ENCODE measurements around the gene CBFA2T3.
A peak's percentile ranks its signal among the peaks of the same experiment; 100 is the strongest.
"Not testable (repeated sequence)": the region's sequence is repeated elsewhere in the genome, so short reads cannot be mapped to it uniquely, and the experiment has no call there.

Gene CBFA2T3

GRCh38 chr16:88977018-88977811 is at the start of gene CBFA2T3:
CBFA2T3 (minus strand) TSS chr16:88977207; CDS start chr16:88976807, 400 bp downstream.
- no peak for DNase-seq

GRCh38 chr16:89026121-89026612 is 49.2 kb upstream of the CBFA2T3 start:
- peak; percentile 25 for DNase-seq

- no peak for DNase-seq
Measured at GRCh38 chr16:89025636-89026035, 48.6 kb upstream of the CBFA2T3 start.

GRCh38 chr16:89024546-89025060 is 47.6 kb upstream of the CBFA2T3 start:
- DNase-seq, result no peak

GRCh38 chr16:89023621-89024511 is 46.9 kb upstream of the CBFA2T3 start:
- DNase-seq, result no peak

GRCh38 chr16:89023151-89023551 is 46.1 kb upstream of the CBFA2T3 start:
- no peak for DNase-seq

GRCh38 chr16:89022051-89022836 is 45.2 kb upstream of the CBFA2T3 start:
- no peak for DNase-seq

GRCh38 chr16:89020925-89021595 is 44.1 kb upstream of the CBFA2T3 start:
- DNase-seq, result no peak

GRCh38 chr16:89020068-89020924 is 43.3 kb upstream of the CBFA2T3 start:
- DNase-seq, result no peak

- no peak for DNase-seq
Measured at GRCh38 chr16:89019511-89019910, 42.5 kb upstream of the CBFA2T3 start.

- DNase-seq, result no peak
Measured at GRCh38 chr16:89018282-89019158, 41.5 kb upstream of the CBFA2T3 start.

- no peak for DNase-seq
Measured at GRCh38 chr16:89017543-89018281, 40.7 kb upstream of the CBFA2T3 start.

- DNase-seq, result not testable (repeated sequence)
Measured at GRCh38 chr16:89016561-89016960, 39.6 kb upstream of the CBFA2T3 start.

GRCh38 chr16:89015271-89015859 is 38.4 kb upstream of the CBFA2T3 start:
- no peak for DNase-seq

- no peak for DNase-seq
Measured at GRCh38 chr16:89014403-89015230, 37.6 kb upstream of the CBFA2T3 start.

- DNase-seq, result no peak
Measured at GRCh38 chr16:89013692-89014402, 36.8 kb upstream of the CBFA2T3 start.

- no peak for DNase-seq
Measured at GRCh38 chr16:89013111-89013510, 36.1 kb upstream of the CBFA2T3 start.
